ENCODE data around the gene EPHA8.

Gene EPHA8

GRCh38 chr1:22562584-22563583, at the start of gene EPHA8:
Gene EPHA8 (plus strand): TSS chr1:22563489. CDS start chr1:22563636, 147 bp downstream.
- DNase-seq, result no peak

DNA sequence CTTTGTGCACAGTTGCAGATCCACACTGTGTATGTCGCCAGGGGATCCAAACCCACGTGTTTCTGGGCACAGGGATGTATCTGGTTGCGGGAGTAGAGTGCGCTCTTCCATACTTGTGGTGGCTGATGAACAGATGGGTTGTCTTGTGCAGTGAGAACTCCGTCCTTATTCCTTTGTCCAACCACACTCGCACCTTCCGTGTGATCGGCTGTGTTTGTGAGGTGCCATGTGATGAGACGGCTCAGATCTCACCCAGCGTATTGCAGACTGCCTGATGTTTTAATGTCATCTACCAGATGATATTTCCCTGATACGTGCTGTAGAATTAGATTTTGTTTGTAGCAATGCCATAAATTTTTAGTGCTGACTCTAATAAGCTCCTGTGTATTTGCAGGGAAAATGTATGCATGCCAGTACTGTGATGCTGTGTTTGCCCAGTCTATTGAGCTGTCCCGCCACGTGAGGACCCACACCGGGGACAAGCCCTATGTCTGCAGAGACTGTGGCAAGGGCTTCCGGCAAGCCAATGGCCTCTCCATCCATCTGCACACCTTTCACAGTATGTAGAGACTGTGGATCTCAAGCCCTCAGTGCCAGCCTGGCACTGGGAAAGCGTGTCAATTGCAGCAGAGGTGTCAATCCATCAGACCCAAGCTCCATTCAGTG, 46.2 kb upstream of the EPHA8 start:
- DNase-seq, result no peak

GRCh38 chr1:22517956-22518355, 45.3 kb upstream of the EPHA8 start:
- no peak for DNase-seq

DNA sequence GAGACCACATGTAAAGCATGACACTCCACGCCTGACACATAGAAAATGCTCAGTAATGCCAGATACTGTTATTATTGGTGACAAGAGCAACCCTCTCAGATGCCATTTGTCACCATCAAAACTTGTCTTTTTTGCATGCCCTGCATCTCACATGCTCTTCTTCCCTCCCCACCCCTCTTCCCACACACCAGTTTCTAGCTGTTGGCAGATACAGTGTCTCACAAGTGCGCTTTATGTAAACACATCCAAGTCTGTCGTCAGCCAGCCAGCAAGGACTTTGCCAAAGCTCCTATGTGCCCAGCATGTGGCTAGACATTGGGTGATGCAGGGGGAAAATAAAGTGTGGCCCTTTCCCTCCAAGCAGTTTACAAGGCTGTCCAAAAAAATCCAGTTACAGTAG, 44.9 kb upstream of the EPHA8 start:
- no peak for DNase-seq

DNA sequence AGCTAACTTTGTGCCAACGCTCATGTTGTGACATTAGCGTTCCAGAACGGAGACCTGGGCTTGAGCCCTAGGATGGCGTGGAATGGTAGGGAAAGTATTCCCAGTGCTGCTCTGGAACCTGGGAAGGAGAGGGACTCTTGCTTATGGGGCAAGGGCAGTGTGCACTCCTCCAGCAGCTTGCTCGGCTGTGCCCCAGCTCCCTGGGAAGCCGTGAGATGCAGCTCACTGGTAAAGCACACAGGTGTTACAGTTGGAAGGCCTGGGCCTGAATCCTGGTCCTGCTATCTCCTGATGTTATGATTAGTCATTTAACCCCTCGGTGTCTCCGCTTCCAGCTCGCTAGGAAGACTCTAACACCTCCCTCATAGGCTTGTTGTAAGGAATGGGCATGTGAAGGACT, 42.4 kb upstream of the EPHA8 start:
- no peak for DNase-seq

- DNase-seq, result no peak
These were observed 41.6 kb upstream of the EPHA8 start for GRCh38 chr1:22521692-22522091.

- DNase-seq, result no peak
These were observed 41.0 kb upstream of the EPHA8 start for GRCh38 chr1:22522221-22522743.

DNA sequence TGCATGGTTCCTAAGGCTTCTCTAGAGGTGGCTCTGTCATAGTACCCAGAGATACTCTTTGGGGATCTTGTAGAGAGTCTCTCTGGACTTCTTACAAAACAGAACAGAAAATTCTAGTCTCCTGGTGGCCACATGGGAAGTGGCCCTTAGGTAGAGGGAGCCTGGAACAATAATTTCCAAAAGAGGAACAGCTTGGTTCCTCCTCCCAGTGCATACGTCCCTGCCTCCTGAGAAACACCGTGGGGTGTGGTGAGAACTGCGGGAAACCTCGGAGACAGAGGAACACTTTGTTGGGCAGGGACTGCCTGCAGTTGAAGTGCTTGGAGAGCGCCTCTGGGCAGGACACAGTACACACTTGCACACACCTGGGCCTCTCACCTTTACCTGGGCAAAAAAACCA, 38.8 kb upstream of the EPHA8 start:
- DNase-seq, result no peak

DNA sequence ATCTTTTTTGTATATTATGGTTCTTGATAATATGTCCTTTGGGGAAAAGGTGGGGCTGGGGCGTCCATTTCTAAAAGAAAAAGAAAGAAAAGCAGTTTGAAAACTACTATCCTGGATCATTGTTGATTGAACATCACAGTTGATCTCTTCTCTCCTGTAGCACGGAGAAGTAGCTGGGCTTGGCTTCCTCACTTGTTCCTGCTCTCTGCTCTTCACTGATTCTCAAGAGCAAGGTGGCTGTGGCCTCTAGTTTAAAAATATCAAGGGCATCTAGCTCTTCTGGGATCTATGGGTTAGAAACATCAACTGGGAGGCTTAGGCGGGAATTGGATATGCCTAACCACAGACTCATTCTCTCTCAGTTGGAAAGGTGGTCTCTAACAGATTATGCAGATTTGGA, 38.1 kb upstream of the EPHA8 start:
- no peak for DNase-seq

DNA sequence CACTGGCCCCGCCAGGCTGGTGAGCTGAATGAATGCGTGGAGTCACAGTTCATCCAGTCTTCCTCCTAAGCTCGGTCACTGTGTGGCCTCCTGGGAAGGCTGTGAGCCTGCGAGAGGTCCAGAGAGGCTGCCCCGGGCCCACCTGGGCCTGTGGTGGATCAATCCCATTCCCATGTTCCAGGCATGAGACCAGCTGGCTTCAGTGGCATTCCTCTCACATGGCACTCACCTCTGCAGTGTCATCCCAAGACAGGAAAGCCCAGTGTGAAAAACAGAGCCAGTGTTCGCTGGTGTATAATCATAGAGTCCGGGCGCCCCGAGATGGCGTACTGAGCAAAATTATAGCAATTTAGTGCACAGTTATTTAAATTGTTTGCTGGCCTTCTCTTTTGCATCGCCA, 37.6 kb upstream of the EPHA8 start:
- no peak for DNase-seq

DNA sequence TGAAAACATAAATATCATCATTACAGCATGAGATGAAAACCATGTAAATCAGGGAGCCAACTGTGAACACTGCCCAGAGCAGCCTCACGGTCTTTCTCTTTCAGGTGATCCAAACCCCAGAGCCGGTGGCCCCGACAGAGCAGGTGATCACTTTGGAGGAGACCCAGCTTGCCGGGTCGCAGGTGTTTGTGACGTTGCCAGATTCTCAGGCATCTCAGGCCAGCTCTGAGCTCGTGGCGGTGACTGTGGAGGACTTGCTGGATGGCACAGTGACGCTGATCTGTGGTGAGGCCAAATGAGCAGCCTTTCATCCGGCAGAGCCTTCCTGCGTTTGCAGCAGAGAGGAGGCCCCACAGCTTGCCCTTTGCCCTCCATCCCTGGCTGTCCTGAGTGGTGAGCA, 37.2 kb upstream of the EPHA8 start:
- no peak for DNase-seq

- no peak for DNase-seq
These were observed 36.6 kb upstream of the EPHA8 start for GRCh38 chr1:22526677-22527076.

- DNase-seq, result no peak
These were observed 36.2 kb upstream of the EPHA8 start for GRCh38 chr1:22527122-22527521.

- no peak for DNase-seq
These were observed 35.6 kb upstream of the EPHA8 start for GRCh38 chr1:22527555-22528296.

DNA sequence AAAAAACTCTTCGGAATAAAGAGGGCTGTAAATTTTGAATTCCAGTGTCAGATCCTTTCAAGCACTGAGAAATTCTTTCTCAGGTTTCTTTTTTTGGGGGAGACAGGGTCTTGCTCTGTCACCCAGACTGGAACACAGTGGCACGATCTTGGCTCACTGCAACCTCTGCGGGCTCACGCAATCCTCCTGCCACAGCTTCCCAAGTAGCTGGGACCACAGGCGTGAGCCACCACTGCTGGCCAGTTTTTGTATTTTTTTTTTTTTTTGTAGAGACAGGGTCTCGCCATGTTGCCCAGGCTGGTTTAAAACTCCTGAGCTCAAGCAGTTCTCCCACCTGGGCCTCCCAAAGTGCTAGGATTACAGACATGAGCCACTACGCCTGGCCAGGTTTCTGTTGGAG, 34.8 kb upstream of the EPHA8 start:
- DNase-seq, result no peak

- no peak for DNase-seq
These were observed 33.2 kb upstream of the EPHA8 start for GRCh38 chr1:22529901-22530621.

DNA sequence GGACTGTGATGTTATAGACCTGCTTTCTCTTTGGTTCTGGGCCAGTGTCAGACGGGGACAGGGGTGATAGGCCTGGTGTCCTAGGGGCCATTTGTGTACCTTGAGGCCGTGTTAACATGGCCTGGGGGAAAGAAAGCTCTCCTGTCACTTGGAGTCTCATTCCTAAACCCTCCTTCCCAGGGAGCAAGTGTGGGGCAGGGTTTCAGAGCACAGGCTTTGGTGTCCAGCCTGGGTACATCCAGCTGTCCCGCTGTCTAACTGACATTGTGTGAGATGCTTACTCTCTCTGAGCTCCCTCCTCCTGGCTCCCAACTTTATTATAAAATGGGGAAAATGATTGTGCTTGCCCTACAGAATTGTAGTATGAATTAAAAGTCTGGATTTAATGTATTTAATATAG, 32.6 kb upstream of the EPHA8 start:
- no peak for DNase-seq

DNA sequence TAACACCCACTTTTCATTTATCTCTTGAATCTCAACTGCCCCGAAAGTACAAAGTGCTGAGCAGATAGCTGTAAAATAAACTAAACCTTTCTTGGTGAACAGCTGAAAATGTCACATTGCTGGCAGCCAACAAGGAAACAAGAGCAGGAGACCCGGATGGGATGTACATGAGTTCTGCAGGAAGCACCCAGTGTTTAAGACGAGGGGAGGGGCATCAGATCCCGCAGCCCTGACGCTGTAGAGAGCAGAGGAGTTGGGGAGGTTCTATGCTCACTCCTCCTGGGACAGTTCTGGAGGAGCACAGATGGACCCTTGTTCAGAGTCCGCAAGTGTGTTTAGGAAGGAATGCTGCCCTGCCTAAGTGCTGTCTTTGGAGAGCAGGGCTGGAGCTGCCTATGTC, 32.0 kb upstream of the EPHA8 start:
- no peak for DNase-seq

GRCh38 chr1:22533244-22533895, 29.9 kb upstream of the EPHA8 start:
- DNase-seq, result no peak

- DNase-seq, result no peak
These were observed 28.3 kb upstream of the EPHA8 start for GRCh38 chr1:22534951-22535350.

GRCh38 chr1:22535399-22535798, 27.9 kb upstream of the EPHA8 start:
- no peak for DNase-seq

DNA sequence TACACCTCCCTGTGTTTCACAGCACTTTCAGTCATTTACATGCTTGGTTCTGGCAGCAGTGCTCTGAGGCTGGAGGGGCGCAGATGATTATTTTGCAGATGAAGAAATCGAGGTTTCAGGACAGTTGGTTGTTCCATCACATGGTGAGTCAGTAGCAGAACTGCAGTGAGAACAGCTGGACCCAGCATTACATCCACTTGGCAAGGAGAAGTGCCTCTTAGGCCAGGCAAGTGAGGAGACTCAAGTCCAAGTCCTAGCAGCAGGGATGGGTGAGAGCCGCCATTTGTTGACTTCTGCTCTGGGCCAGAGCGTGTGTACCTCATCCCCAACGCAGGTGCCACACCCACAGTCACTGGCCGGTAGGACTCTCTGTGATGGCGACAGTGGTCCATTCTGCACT, 26.8 kb upstream of the EPHA8 start:
- no peak for DNase-seq

All from NCI-H774 (cell line).